Kidney (tissue), 14 donors: ENCODE results near the gene DCAF5. TPM values are rescaled to one million over a fixed set of nuclear protein-coding genes. Genes with fewer than 3 reads are reported as not detected.

Experiments used
- DNase-seq, 5 donors: peaks; one replicate each; pipeline ENCODE4 v3.0.0-alpha.2; 2013 to 2020
- FAIRE-seq: peaks from 2 replicates; lab custom pipeline; 2012; peaks lifted over from hg19 to GRCh38; lab: Jason Lieb, UNC
- H3K27ac ChIP-seq, 2 donors: one replicate each; pipeline ENCODE4 v1.7.0; 2013; ENCODE audit warnings: low read depth in 2 of 2, low read length in 2 of 2, inconsistent platforms in 1 of 2
- H3K27me3 ChIP-seq: one replicate; pipeline ENCODE4 v1.7.1; 2013; ENCODE audit warnings: low read length, inconsistent platforms; ENCODE audit not compliant: control insufficient read depth, insufficient read depth
- H3K36me3 ChIP-seq, 3 donors: one replicate each; pipeline versions ENCODE4 v1.7.0 to v1.7.1; 2013; ENCODE audit warnings: low read length in 3 of 3, control low read depth in 1 of 3, inconsistent platforms in 1 of 3; ENCODE audit not compliant: insufficient read depth in 3 of 3, control insufficient read depth in 2 of 3
- H3K4me1 ChIP-seq, 3 donors: one replicate each; pipeline versions ENCODE4 v1.7.0 to v1.7.1; 2013; ENCODE audit warnings: low read length in 3 of 3, inconsistent platforms in 1 of 3, low read depth in 1 of 3; ENCODE audit not compliant: control insufficient read depth in 2 of 3, insufficient read depth in 2 of 3
- H3K4me3 ChIP-seq, 3 donors: one replicate each; pipeline versions ENCODE4 v1.7.0 to v1.8.1; 2013; ENCODE audit warnings: low read length in 3 of 3, control low read depth in 1 of 3, inconsistent platforms in 1 of 3
- H3K9ac ChIP-seq, 3 donors: one replicate each; pipeline versions ENCODE4 v1.7.0 to v1.7.1; 2013; ENCODE audit warnings: low read length in 3 of 3, control low read depth in 1 of 3, inconsistent platforms in 1 of 3
- H3K9me3 ChIP-seq, 3 donors: one replicate each; pipeline versions ENCODE4 v1.7.0 to v1.7.1; 2013; ENCODE audit warnings: low read length in 3 of 3, control low read depth in 1 of 3, inconsistent platforms in 1 of 3; ENCODE audit not compliant: control insufficient read depth in 2 of 3, insufficient read depth in 1 of 3
- CTCF ChIP-seq: IDR thresholded peaks from 3 replicates; pipeline ENCODE4 v1.5.1; 2012; ENCODE audit warnings: mild to moderate bottlenecking, moderate library complexity, borderline replicate concordance; ENCODE audit not compliant: insufficient read depth; ENCODE audit errors: extremely low read depth
- intact Hi-C: fragments of 100-400 bp; cut with DNase I; formaldehyde crosslinking; loops from one replicate; pipeline ENCODE4 v1.11.1; 2022
- polyA plus RNA-seq: library from polyadenylated mRNA; stranded (reverse); fragments of 350-450 nt; fragmentation: Illumina TruSeq; extraction: RNeasy Lipid Tissue Mini Kit (QIAGEN cat#74804); gene quantifications from one replicate; pipeline ENCODE4 v1.2.3, GENCODE V29; 2014; ENCODE audit warnings: low read depth, low replicate concordance; ENCODE audit not compliant: insufficient read depth
- total RNA-seq: library from RNA; stranded (reverse); fragmentation: NEBNext Ultra II Directional; extraction: Animal tissue kit (Norgen Biotek cat#: 25700); gene quantifications from one replicate; pipeline ENCODE4 v1.2.1, GENCODE V29; 2021
- donor health status: control.
- donor health status: control.
- donor health status: control.
- donor health status: control.
- donor health status: control.
- donor health status: DM: yes; HTN: yes; CAD: no.
- donor health status: Normal renal cell carcinoma (clear cell type).

DCAF5 gene
- total and polyA plus RNA-seq, 2 donors from 2014 or later, result 17.3 to 51.0 TPM

- intact Hi-C loops, result no loop called here
- H3K9ac ChIP-seq, result no peak overlapping the region
Observed at GRCh38 chr14:69088586-69088985, 64.3 kb downstream of the DCAF5 start.

DNA sequence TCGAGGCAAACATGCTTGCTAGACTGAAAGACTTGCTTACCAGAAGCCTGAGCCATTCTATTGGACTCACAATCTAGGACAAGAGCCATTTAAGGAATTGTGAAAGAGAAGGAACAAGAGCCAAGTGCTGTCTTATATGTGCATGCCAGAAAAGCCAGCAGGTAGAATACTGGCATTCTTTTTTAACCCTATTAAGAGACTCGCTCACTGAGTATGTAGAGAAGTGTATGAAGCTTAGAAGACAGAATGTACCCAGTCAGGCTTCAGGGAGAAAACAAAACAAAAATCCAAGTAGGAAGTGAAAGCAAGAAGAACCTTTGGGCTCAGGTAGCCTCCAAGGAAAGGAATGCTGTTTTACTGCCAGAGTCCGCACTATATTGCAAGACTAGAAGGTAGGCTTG lies 65.9 kb downstream of the DCAF5 start:
- TF ChIP-seq CTCF, result no peak
- Histone ChIP-seq H3K27me3 (no peaks in the 10 kb centered on the region), H3K27ac (peak overlapping the region; percentile 30 to 69), H3K4me1 (peaks cover 0 to 5% (median 3%) of the 10 kb centered on the region in 3 donors), H3K9me3 (no peaks in the 10 kb centered on the region), H3K9ac (no peak overlapping the region), H3K4me3 (no peak overlapping the region), H3K36me3 (peaks cover 4 to 28% (median 12%) of the 10 kb centered on the region in 3 donors)
- FAIRE-seq (no peak), DNase-seq (no peak)
- intact Hi-C loops, result no loop called here

More at GRCh38 chr14:69088586-69088985, 64.3 kb downstream of the DCAF5 start:
- H3K9me3 ChIP-seq, result no peaks in the 10 kb centered on the region
- peaks cover 4 to 28% (median 12%) of the 10 kb centered on the region in 3 donors for H3K36me3 ChIP-seq
- peaks cover 0 to 5% (median 5%) of the 10 kb centered on the region in 3 donors for H3K4me1 ChIP-seq
- H3K27ac ChIP-seq, result no peak overlapping the region
- FAIRE-seq, result no peak
- no peaks in the 10 kb centered on the region for H3K27me3 ChIP-seq
- H3K4me3 ChIP-seq, result no peak overlapping the region
- DNase-seq, result peak in 1 of 5 donors; percentile 18
- TF ChIP-seq CTCF, result no peak

DNA sequence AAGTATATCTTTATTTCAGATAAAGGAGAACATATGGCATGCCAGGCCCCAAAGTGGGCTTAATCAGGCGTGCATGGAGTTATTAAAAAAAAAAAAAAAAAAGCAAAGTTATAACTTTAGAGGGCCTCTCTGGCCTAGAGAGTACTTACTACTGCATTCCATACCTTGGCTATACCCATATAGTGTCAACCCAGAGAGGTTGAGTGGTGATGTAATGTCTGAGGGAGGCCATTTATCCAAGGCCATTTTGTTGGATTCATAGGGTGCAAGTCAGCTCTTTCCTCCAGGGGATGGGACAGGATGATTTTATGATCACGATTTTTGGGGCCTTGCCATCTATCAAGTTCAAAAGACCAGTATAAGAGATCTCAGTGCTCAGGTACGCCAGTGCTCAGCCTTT lies 66.4 kb downstream of the DCAF5 start:
- Histone ChIP-seq H3K9me3 (no peaks in the 10 kb centered on the region), H3K27ac (peak overlapping the region; percentile 30 to 69), H3K4me3 (no peak overlapping the region), H3K4me1 (peaks cover 0 to 5% (median 4%) of the 10 kb centered on the region in 3 donors), H3K27me3 (no peaks in the 10 kb centered on the region), H3K36me3 (peaks cover 4 to 27% (median 10%) of the 10 kb centered on the region in 3 donors), H3K9ac (no peak overlapping the region)
- no peak for DNase-seq
- TF ChIP-seq CTCF, result no peak
- FAIRE-seq, result no peak
- intact Hi-C loops, result no loop called here

- H3K9me3 ChIP-seq, result no peaks in the 10 kb centered on the region
- no peak overlapping the region for H3K4me3 ChIP-seq
- no peaks in the 10 kb centered on the region for H3K27me3 ChIP-seq
- no peak overlapping the region for H3K9ac ChIP-seq
- peaks cover 2 to 10% (median 4%) of the 10 kb centered on the region in 3 donors for H3K36me3 ChIP-seq
- H3K4me1 ChIP-seq, result peaks cover 2 to 11% (median 5%) of the 10 kb centered on the region in 3 donors
- FAIRE-seq, result no peak
- no peak for DNase-seq
- intact Hi-C loops, result no loop called here
- no peak for TF ChIP-seq CTCF
- no peak overlapping the region for H3K27ac ChIP-seq
Observed at GRCh38 chr14:69084023-69084422, 68.9 kb downstream of the DCAF5 start.
